ENCODE results near the gene POF1B. TPM values are rescaled to one million over a fixed set of nuclear protein-coding genes. Genes with fewer than 3 reads are reported as not detected.
A peak's percentile ranks its signal among the peaks of the same experiment; 100 is the strongest.
"Not testable (repeated sequence)": the region's sequence is repeated elsewhere in the genome, so short reads cannot be mapped to it uniquely, and the experiment has no call there.

Gene POF1B
- total RNA-seq, 1 donor from 2014 or later = 0.05 TPM

DNA sequence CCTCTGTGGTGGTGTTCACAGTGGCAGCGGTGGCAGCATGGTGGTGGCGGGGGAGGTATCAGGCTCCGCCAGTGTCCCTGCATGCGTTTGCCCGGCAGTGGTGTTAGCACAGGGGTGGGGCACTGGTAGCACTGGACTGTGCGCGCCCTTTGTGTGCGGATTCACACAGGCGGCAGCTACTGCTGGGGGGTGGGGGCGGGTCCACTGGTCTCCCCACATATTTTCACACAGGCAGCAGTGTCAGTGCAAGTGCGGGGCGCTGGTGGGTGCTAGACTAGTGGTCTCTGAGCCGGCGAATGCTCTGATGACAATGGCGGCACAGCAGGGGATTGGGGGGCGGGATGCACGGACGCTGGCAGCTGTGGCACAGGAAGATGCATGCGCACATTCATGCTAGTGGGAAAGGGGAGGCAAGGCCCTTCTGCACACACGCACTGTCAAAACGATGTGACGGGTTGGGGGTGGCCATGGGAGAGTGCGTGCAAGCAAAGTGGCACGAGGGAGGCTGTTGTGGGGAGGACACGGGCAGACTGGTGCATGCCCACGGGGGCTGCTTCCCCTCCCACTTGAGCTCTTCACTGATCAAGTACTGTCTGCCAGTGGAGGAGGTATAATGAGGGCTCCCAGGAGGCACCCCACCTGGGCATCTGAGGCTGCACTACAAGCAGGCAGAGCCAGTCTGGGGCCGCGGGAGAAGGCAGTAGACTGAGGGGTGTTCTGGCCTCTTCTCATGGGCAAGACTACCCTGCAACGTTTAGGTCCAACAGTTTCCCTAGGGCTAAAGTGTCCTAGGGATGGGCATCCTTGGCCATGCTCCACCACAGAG is 53.0 kb downstream of the POF1B start:
- Mint-ChIP-seq H3K9me3 (no peaks in the 10 kb centered on the region), H3K27me3 (ENCODE audit: insufficient read depth) (no peaks in the 10 kb centered on the region), H3K4me1 (ENCODE audit: low read depth) (no peaks in the 10 kb centered on the region), H3K4me3 (no peak overlapping the region), H3K27ac (no peak overlapping the region), H3K36me3 (ENCODE audit: low read depth) (no peaks in the 10 kb centered on the region)
- intact Hi-C loops (cut with micrococcal nuclease) = no loop called here
- no peak for DNase-seq (ENCODE audit: low spot score)

DNA sequence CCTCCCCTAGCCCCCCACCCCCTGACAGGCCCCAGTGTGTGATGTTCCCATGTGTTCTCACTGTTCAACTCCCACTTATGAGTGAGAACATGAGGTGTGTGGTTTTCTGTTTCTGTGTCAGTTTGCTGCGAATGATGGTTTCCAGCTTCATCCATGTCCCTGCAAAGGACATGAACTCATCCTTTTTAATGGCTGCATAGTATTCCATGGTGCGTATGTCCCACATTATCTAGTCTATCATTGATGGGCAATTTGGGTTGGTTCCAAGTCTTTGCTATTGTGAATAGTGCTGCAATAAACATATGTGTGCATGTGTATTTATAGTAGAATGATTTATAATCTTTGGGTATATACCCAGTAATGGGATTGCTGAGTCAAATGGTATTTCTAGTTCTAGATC is 68.1 kb downstream of the POF1B start:
- H3K4me1 Mint-ChIP-seq (ENCODE audit: low read depth); intact Hi-C loops (cut with micrococcal nuclease); H3K27me3 Mint-ChIP-seq (ENCODE audit: insufficient read depth); H3K27ac Mint-ChIP-seq; H3K4me3 Mint-ChIP-seq; DNase-seq (ENCODE audit: low spot score); H3K36me3 Mint-ChIP-seq (ENCODE audit: low read depth); H3K9me3 Mint-ChIP-seq: not testable (repeated sequence)

DNA sequence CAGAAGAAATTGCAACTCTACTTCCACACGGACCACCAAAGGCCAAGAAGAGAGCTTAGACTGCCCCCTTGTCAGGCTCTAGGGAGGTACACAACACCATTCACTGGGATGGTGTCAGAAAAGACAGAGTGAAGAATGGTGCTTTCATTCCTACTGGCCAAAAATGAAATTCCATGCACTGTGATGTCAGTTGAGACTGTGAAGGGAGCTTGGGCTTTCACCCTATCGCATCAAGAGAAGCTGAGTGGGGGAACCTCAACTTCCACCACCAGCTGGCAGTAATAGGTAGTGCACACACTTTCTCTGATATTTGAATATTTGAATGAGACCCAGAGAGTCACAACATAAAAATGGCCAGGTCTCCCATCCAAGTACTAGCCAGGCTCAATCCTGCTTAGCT is 69.7 kb downstream of the POF1B start:
- Mint-ChIP-seq H3K9me3 (no peaks in the 10 kb centered on the region), H3K4me1 (ENCODE audit: low read depth) (no peaks in the 10 kb centered on the region), H3K4me3 (no peak overlapping the region), H3K36me3 (ENCODE audit: low read depth) (no peaks in the 10 kb centered on the region), H3K27ac (no peak overlapping the region), H3K27me3 (ENCODE audit: insufficient read depth) (no peaks in the 10 kb centered on the region)
- no peak for DNase-seq (ENCODE audit: low spot score)
- intact Hi-C loops (cut with micrococcal nuclease) = no loop called here

DNA sequence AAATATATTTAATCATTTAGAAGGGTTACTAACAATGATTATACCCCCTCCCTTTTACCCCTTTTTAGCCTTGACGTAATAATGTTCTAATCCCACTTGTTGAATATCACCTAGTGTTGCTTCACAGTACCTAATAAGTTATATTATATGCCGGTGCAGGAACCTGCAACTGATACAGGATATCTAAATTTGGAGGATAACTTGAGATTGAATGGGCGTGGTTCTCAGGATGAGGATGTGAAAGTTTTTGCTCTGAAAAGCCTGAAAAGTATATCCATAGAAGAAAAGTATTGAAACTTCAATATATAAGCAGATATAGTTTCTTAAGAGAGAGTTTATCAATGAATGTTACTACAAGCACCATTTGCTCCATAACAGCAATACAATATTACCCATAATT is 75.9 kb downstream of the POF1B start:
- intact Hi-C loops (cut with micrococcal nuclease) = no loop called here
- Mint-ChIP-seq H3K27me3 (ENCODE audit: insufficient read depth) (no peaks in the 10 kb centered on the region), H3K4me3 (no peak overlapping the region), H3K4me1 (ENCODE audit: low read depth) (no peaks in the 10 kb centered on the region), H3K36me3 (ENCODE audit: low read depth) (no peaks in the 10 kb centered on the region), H3K27ac (no peak overlapping the region), H3K9me3 (no peaks in the 10 kb centered on the region)
- no peak for DNase-seq (ENCODE audit: low spot score)

DNA sequence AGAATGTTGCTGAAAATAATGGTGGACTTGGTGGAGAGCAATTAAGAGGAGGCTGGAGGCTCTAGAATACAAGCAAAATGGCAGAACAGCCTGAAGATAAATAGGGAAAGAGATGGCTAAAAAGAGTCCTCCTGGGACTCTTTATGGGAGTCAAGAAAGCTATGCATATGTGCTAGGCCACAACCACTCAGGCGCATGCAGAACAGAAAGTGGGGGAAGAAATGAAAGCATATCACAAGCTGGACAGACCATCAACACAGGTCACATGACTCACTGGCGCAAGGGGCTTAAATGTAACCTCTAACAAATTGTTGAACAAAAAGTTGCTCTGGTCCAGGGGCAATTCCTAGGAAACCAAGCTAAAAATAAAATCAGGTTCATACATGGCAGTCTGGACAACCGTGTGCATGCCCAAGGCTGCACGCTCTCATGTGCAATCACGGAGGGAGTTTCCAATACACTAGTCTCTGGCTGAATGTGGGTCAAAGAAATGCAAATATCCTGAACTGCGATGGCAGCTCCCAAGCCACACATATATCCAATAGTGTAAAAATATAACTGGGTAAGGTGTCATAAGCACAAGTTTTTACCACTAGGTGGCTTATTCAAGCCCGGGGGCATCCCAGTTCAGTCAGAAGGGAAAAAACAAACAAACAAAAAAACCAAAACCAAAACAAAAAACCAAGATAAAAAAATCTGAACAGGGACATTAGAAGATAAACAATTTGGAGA is 90.3 kb downstream of the POF1B start:
- no peaks in the 10 kb centered on the region for H3K27me3 Mint-ChIP-seq (ENCODE audit: insufficient read depth)
- no peaks in the 10 kb centered on the region for H3K4me1 Mint-ChIP-seq (ENCODE audit: low read depth)
- no peak overlapping the region for H3K4me3 Mint-ChIP-seq
- H3K36me3 Mint-ChIP-seq (ENCODE audit: low read depth) = no peaks in the 10 kb centered on the region
- intact Hi-C loops (cut with micrococcal nuclease) = no loop called here
- H3K9me3 Mint-ChIP-seq = no peaks in the 10 kb centered on the region
- DNase-seq (ENCODE audit: low spot score) = no peak
- no peak overlapping the region for H3K27ac Mint-ChIP-seq

DNA sequence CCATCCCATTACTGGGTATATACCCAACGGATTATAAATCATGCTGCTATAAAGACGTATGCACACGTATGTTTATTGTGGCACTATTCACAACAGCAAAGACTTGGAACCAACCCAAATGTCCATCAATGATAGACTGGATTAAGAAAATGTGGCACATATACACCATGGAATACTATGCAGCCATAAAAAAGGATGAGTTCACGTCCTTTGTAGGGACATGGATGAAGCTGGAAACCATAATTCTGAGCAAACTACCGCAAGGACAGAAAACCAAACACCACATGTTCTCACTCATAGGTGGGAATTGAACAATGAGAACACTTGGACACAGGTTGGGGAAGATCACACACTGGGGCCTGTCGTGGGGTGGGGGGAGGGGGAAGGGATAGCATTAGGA is 94.2 kb downstream of the POF1B start:
- H3K27ac Mint-ChIP-seq; DNase-seq (ENCODE audit: low spot score); H3K4me1 Mint-ChIP-seq (ENCODE audit: low read depth); H3K9me3 Mint-ChIP-seq; H3K4me3 Mint-ChIP-seq; H3K27me3 Mint-ChIP-seq (ENCODE audit: insufficient read depth); intact Hi-C loops (cut with micrococcal nuclease); H3K36me3 Mint-ChIP-seq (ENCODE audit: low read depth): not testable (repeated sequence)

DNA sequence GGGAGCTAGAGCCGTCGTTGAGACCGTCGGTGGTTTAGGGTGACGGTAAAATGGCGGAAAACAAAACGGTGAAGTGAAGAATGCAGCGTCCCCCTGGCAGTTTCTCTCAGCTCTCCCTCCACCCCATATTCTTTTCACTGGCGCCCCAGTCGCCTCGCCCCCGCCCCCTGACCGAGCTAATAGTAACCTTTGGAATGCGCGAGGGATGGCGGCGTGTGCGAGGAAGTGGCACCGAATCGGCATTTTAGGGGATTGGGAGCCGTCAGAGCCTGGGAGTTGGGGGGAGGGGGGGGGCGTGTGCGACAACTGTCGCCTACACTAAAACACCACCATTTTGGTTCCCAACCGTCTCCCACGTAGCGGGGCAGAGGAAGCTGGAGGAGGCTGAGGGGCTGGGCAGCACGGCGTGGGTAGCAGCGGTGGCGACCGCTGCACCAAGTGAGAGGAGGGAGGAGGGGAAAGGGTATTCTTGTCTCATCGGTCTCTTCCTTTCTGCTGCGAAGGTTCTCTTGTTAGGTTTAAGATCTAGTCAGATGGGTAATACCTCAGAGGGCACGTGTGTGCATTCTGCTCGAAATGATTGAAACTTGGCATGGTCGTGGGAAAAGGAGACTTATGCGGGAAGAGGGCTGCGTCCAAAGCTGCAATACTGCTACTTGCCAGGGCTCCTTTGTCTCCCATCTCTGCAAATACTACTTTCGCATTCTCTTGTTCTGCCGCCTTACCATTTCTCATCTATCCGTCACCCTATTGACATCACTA is 134.8 kb downstream of the POF1B start:
- peaks cover 14% of the 10 kb centered on the region for H3K4me1 Mint-ChIP-seq (ENCODE audit: low read depth)
- intact Hi-C loops (cut with micrococcal nuclease) = no loop called here
- H3K27ac Mint-ChIP-seq = peak overlapping the region; percentile 72
- no peak for DNase-seq (ENCODE audit: low spot score)
- H3K36me3 Mint-ChIP-seq (ENCODE audit: low read depth) = no peaks in the 10 kb centered on the region
- H3K9me3 Mint-ChIP-seq = no peaks in the 10 kb centered on the region
- H3K27me3 Mint-ChIP-seq (ENCODE audit: insufficient read depth) = peaks cover 24% of the 10 kb centered on the region
- peak overlapping the region; percentile 89 for H3K4me3 Mint-ChIP-seq

DNA sequence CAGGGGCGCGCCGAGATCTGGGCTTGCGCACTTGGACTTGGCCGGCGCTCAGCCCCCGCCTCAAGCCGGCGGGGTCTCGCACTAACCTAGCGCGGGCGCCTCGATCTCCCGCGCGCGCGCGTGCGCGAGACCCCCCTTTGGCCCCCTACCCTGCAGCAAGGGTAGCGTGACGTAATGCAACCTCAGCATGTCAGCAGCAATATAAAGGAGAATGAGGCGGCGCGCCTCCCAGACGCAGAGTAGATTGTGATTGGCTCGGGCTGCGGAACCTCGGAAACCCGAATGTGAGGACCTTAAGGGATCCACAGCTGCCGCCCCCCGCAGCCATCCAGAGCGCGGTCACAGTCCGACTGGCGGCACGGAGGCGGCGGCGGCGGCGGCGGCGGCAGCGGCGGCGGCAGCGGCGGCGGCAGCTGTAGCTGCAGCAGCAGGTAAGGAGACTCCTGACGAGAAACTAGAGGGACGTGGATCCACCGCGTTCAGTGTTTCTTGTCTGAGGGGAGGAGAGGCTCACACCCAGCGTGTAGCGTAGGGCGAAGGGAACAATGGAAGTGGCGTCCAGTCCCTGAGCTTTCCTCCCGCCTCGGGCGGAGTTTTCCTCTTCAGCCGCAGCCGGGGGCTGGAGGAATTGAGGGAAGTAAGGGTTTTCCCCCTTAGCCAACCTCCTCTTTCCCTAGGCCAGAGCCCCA is 135.6 kb downstream of the POF1B start, which contains the start of the genes SATL1 and ZNF711:
SATL1 (minus strand) TSS at position 19 of the 689 bp plus-strand sequence. CDS start 134,811 bp downstream, outside the sequence.
ZNF711 (plus strand) TSS at position 231 of the 689 bp plus-strand sequence. CDS start 3,582 bp downstream, outside the sequence.
- intact Hi-C loops (cut with micrococcal nuclease) = no loop called here
- peaks cover 24% of the 10 kb centered on the region for H3K27me3 Mint-ChIP-seq (ENCODE audit: insufficient read depth)
- no peak for DNase-seq (ENCODE audit: low spot score)
- peak within 1 kb of the TSS; percentile 72 for H3K27ac Mint-ChIP-seq
- H3K4me1 Mint-ChIP-seq (ENCODE audit: low read depth) = peaks cover 14% of the 10 kb centered on the region
- H3K9me3 Mint-ChIP-seq = no peaks in the 10 kb centered on the region
- peak within 1 kb of the TSS; percentile 89 for H3K4me3 Mint-ChIP-seq
- no peaks in the 10 kb centered on the region for H3K36me3 Mint-ChIP-seq (ENCODE audit: low read depth)

DNA sequence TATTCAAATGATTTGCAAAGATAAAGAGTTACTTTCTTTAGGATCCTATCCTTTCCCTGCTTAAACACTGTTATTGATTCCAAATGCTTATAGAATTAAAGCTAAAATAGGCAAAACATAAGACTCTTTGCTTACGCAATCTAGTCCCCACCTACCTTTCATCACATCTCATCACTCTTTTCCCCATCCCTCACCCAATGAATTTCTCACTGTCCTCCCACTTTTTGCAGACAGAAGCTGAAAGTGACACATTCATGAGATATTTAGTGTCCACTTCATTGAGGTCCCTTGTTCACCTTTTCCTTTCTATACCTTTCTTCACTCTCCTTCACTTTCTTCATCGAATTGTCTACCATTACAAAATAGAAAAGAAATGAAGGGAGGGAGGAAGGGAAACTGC is 136.3 kb downstream of the POF1B start:
- Mint-ChIP-seq H3K36me3 (ENCODE audit: low read depth) (no peaks in the 10 kb centered on the region), H3K27ac (no peak overlapping the region), H3K4me3 (peak overlapping the region; percentile 55), H3K27me3 (ENCODE audit: insufficient read depth) (peaks cover 24% of the 10 kb centered on the region), H3K9me3 (no peaks in the 10 kb centered on the region), H3K4me1 (ENCODE audit: low read depth) (peaks cover 14% of the 10 kb centered on the region)
- DNase-seq (ENCODE audit: low spot score) = no peak
- intact Hi-C loops (cut with micrococcal nuclease) = no loop called here

Other genes with a start within 250 kb of the POF1B start
- not detected in 2 replicates for gene SATL1, start 135.9 kb downstream of the POF1B start, total RNA-seq
- 0.20 and 0.23 TPM in 2 replicates for gene ZNF711, start 135.7 kb downstream of the POF1B start, total RNA-seq